ENCODE data around the gene UNC79.
"Not testable (repeated sequence)": the region's sequence is repeated elsewhere in the genome, so short reads cannot be mapped to it uniquely, and the experiment has no call there.

Gene UNC79

DNA sequence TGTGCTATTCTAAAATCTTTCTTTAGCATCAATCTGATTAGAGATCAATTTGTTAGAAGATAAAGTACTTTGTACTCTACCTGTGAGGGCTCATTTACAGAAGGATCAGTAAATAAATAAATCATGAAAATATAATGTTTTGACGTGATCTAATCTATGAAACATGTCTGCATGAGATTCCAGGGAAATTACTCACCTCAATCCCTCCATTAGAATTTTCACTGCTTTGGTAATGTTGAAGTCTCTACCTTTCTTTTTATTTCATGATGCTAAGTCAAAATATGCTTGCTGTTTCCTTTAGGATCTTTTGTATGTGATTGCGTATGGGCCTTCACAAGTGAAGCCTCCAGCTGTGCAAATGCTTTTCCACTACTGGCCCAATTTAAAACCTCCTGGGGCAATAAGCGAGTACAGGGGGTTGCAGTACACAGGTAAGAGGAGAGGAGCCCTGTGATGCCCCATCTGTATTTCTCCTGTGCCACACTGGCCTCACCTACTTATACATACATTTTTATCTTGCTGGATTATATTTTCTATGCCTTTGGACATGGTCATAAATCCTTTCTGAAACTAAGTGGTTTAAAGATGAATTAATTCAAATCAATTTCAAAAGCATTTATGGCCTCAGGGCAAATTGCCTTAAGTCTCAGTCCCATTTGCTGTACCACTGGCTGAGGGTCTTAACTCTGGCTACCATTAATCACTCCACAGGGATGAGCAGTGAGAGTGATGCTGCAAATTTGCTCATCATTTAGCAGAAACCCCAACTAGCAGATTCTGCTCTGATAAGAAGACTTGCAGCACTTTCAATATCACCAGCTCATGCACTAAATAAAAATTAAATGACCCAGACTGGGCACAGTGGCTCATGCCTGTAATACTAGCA, 66.4 kb downstream of the UNC79 start:
- DNase-seq: no peak

DNA sequence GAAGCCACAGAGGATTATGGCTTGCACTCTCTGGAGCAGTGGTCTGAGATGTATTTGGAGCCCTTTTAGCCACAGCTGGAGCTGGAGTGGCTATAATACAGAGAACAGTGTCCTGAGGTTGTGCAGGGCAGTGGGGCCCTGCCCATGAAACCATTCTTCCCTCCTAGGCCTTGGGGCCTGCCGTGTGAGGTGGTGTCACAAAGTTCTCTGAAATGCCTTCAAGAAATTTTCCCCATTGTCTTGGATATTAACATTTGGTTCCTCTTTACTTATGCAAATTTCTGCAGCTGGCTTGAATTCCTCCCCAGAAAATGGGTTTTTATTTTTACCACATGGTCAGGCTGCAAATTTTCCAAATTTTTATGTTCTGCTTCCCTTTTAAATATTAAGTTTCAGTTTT, 79.3 kb downstream of the UNC79 start:
- DNase-seq: no peak

DNA sequence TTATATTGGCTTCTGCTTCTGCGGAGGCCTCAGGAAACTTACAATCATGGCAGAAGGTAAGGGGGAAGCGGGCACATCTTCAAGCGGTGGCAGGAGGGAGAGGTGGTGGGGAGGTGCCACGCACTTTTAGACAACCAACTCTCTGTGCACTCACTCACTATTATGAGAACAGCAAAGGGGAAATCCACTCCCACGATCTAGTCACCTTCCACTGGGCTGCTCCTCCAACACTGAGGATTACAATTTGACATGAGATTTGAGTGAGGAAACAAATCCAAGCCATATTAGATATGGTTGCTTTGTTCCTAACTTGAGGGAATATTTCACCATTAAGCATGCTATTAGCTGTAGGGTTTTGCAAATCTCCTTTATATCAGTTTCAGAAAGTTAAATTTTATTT, 80.3 kb downstream of the UNC79 start:
- DNase-seq: no peak

DNA sequence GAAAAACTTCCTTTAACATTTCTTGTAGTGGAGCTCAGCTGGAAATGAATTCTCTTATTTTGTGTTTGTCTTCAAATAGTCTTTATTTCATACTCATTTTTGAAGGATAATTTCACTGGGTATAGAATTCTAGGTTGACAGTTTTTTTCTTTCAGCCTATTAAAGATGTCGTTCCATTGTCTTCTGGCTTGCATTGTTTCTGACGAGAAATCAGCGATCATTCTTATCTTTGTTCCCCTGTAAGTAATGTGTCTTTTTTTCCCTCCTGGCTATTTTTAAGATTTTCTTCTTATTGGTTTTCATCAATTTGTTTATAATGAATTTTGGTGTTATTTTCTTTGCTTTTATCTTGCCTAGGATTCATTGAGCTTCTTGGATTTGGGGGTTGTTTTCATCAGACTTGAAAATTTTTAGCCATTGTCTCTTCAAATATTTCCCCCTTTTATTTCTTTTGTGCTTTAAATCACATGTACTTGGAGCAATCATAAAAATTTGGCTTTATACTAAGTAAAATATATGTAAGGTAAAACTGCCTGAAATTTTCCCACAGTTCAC, 89.4 kb downstream of the UNC79 start:
- DNase-seq: peak; percentile 22

DNA sequence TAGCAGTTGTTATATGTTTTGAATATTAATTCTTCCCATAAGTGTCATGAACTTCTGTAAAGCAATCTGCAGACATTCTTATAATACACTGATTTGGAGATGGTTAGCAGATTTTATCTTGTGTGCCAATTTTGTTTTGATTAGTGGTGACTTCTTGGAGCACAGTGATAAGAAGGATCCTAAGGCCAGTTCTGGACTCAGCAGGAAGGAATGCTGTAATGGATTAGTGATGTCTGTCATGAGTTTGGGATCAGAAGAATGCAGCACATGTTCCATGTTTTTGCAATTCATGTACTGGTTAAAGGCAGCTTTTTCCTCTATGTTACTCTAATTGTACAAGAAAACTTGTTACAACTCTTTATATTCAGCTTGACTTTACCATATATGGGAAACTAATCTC, 91.5 kb downstream of the UNC79 start:
- no peak for DNase-seq

DNA sequence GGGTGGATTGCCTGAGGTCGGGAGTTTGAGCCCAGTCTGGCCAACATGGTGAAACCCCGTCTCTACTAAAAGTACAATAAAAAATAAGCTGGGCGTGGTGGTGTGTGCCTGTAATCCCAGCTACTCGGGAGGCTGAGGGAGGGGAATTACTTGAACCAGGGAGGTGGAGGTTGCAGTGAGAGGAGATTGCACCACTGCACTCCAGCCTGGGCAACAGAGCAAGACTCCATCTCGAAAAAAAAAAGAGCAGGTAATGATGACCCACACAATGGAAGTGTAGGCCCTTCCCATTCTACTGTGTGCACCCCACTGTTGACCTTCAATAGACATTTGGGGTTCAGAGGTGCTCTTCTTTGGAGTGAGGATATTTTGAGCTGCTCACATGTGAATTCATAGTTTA, 94.5 kb downstream of the UNC79 start:
- DNase-seq: not testable (repeated sequence)

DNA sequence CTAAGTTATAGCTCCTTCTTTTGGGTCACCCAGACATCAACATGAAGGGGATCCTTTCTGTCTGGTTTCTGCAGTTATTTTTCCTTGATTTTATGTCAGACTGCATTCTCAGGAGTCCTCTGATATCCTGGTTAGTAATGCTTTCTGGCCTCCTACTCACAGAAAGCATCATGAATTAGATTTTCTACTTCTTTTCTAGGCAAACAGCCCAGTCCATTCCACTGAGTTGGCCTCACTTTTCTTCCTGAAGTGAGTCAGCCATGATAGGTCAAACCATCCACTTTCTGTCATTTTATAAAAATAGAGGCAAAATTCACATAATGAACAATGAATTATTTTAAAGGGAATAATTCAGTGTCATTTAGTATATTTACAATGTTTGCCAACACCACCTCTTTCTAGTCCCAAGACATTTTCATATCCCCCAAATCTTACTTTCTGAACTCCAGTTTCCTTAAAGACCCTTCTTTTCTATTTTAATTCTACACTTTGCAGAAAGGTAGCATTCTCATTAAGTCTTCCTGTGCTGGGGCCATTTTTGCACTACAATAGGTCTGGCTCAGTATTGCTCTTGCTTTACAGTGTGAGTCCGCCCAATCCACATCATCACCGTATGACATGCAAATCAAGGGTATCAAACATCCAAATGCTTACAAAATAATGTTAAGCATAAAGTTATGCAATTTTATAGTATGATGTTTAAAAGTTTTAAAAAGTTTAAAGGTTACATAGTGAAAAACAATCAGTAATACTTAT, 95.1 kb downstream of the UNC79 start:
- no peak for DNase-seq

DNA sequence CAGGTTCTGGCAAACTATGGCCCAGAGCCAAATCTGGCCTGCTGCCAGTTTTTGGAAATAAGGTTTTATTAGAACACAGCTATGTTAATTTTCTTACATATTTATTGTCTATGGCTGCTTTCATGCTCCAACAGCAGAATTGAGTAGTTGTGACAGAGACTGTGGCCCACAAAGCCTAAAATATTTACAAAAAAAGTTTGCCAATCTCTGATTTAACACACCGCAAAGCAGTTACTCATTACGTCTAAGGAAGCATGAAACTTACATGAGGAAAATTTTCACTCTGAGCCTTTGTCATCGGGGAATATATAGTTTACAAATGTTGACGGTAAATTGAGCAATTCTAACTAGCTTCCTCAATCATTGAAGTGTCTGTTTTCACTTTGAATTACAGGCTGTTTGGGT, 96.5 kb downstream of the UNC79 start:
- no peak for DNase-seq

DNA sequence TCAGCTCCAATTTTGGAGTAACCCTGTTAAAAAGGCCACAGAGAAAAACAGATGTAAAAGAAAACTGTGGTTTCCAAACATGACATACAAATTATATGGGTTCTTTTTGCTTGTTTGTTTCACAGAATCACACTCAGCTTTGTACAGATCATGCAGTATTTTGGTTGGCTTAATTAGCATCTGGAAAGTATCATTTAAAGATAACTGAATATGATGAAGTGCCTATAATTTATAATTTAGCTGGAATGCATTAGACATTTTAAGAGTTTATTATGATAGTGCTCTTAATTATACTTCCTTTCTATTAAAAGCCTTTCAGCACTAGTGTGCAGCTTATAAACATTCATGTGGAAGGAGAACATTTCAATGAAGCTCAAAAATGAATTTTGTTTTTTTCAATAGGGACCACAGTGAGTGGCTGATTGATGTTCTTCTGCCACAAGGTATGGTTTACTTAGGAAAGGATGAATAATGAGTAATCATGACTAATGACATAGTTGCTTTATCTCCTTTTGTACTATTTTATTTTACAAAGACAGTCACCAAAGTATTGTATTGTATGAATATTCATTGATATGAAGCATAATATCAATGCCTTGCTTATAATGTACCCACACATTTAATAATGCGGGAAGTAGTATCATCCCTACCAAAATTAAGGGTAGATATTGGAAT, 98.3 kb downstream of the UNC79 start:
- no peak for DNase-seq

DNA sequence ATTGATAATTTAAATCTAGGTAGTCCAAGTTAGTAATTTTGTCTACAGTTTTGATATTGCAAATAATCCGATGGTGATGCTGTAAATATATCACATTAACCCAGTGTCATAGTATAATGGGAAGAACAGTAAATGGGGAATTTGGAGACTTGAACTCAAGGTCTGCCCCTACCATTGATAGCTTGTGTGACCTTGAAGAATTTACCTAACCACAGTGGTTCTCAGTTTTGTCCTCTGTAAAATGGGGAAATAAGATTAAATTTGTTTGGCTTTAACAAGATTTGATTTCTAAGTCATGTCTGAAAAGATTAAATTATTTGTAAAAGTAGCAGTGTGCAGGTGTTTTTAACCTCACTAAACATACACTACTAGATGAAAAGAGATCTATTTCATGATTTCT, 100.9 kb downstream of the UNC79 start:
- no peak for DNase-seq

DNA sequence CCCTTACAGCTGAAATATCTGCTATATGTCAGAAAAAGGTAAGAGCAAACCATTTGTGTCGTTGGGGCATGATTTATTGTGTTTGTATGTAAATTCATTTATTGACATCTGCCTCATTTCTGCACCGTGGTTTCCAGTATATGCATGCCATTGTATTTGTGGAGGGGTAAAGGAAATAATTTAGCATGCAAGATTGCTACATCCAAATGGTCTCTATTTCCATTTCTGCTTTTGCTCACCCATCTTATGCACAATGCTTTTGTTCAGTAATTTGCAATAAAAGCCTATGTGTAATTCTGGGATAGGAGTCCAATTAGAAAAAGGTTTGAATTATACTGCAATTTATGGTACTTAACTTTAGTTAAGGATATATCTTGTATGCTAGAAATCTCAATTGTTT, 101.8 kb downstream of the UNC79 start:
- no peak for DNase-seq

DNA sequence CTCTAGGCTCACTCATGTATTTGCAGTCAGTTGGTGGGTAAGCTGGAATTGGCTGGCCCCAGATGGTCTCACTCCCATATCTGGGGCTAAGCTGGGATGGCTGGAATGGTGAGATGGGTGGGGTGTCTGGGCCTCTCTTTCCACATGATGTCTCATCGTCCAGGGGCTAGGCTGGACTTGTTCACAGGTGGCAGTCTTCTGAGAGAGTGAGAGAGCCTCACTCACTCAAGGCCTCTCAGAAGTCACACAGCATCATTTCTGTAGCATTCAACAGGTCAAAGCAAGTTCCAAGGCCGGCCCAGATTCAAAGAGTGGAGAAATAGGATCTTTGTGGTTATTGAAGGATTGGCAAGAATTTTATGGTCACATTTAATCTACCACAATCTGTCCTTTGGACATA, 102.7 kb downstream of the UNC79 start:
- DNase-seq: no peak

DNA sequence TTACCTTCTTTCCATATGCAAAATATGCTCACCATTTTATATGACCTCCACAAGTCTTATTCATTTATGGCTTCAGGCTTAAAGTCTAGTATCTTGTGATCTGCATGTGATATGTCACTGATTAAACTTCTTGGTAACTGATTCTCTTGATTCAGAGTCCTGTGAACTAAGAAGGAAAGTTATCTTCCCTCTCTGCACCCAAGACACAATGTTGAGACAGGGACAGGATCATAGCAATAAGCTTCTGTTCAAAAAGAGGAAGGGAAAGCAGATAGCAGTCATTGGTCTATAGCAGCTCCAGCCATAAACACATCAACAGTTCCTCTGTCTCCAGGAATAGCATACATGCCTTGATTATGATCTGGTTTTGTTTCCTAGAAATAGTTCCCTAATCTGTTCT, 103.1 kb downstream of the UNC79 start:
- peak; percentile 69 for DNase-seq

DNA sequence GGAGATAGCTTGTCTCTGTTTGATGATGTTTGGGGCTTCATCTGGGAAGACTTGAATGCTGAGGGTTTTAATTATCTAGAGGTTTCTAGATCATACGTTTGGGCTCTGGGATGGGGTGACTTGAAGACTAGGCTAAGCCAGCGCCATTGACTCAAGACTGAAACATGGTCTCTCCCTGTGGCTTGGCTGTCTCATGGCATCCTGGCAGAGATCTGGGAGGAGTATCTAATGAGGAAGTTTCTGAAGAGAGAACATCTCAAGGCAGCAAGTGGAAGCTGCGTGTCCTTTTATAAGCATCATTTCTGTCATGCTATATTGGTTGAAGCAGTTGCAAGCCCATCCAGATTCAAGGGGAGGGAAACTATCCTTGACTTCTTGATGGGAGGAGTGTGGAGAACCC, 104.8 kb downstream of the UNC79 start:
- no peak for DNase-seq

DNA sequence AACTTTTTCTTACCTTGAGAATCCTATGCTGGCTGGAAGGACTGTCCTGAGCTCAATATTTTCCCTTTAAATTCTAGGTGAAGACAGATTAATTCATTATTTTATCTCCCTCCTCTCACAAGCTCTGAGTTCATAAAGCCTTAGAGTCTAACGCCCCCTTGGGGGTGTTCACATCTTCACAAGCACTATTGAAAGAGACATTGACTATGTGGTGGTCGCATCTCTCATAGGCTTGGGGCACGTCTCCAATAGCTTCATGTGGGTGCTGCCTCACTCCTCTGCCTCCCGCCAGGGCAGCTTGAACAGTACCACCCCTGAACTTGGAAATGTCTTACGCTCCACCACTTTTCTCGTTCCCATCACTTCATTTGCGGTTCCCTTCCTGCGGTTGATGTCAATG, 106.2 kb downstream of the UNC79 start:
- no peak for DNase-seq

DNA sequence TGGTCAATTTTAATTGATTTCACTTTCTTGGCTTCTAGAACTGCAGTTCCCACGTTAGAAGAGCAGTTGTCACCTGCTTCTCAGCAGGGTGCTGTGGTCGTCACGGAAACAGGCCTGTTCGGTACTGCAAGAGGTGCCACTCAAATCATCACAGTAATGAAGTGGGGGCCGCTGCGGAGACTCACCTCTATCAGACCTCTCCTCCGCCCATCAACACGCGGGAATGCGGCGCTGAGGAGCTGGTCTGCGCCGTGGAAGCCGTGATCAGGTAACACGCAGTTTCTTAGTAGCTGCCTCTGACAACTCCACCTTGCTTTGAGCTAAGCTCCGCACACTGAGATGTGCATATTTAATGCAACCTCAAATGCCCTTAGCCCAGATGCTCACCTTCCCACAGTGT, 107.2 kb downstream of the UNC79 start:
- DNase-seq: no peak

DNA sequence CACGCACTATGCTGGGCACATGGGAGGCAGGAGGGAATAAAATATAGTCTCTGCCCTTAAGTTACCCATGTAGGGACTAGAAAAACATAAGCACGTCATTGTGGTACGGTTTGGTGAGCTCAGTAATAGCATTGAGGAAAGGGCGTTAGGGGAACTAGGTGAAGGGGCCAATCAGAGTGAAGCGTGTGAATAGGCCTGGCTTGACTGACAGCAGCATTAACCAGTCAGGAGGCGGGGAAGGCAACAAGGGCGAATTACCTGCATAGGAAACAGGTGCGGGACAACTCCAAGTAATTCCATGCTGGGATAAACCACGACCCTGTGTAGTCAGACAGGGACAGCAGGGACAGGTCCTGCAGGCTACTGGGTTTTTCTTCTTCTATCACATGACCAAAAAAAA, 107.7 kb downstream of the UNC79 start:
- DNase-seq: no peak

DNA sequence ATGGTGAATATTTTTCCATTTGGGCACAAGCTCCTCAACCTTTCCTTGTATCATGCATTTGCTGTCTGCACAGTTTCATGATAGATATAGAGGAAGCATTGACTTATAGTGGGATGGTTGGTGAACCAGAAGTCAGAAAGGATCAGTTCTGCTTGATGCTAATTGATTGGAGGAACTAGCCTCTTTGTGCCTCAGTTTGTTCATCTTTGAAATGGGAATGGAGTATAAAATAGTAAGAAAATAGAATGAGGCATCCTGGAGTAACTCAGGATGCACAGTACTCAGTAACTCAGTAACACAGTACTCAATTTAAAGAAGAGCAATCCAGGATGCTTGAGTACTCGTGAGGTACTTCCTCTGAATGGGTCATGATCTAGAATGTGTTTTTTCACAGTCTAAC, 109.5 kb downstream of the UNC79 start:
- DNase-seq: no peak

DNA sequence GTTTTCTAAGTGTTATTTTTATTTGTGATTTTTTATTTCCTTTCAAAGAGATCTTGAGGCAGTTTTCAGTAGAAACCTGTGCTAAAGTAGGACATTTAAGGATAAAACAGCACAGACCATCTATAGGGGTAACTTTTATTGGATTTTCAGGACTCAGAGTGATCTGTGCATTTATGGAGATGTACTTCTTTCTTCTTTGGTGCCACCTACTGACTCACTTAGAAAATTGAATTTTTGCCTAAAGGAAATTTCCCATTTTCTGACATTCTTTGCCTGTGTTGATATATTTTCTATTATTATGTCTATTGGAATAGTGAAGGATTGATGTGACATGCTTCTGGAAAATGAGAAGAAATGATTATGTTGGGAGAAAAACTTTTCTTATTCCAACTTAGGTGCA, 113.0 kb downstream of the UNC79 start:
- DNase-seq: peak; percentile 37

DNA sequence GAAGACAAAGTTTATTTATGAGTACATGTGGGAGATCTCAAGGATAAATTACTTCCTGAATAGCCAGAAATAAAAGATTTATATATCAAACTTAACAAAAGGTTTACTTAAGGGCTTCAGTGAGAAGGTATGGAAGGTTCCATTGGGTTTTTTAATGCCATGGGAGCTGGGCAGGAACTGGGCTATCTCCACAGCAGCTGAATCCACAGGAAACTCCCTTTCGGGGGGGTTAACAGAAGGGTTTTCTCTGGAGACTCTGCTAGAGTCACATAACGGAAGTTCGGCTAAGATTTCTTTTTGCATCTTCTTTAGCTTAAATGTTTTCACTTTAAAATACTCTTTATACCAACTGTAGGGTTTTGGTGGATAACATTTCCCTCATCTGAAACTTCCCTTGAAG, 113.5 kb downstream of the UNC79 start:
- DNase-seq: no peak

DNA sequence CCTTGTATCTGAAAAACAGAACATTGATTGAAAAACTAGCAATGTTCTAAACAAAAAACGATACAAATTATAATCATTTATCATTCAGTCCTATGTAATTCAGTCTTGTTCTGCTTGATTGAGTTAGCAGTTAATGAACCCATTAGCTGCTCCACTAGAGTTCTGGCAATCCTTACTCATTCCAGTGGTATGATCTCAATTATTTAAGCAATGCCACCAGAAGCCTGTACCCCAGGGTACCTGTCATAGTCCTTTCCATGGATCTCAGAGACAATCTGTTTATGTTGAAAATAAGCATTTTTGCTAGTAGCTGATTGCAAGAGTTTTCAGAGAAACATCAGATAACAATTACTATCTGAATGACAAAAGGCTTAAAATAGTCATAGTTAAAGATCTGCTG, 115.9 kb downstream of the UNC79 start:
- no peak for DNase-seq

DNA sequence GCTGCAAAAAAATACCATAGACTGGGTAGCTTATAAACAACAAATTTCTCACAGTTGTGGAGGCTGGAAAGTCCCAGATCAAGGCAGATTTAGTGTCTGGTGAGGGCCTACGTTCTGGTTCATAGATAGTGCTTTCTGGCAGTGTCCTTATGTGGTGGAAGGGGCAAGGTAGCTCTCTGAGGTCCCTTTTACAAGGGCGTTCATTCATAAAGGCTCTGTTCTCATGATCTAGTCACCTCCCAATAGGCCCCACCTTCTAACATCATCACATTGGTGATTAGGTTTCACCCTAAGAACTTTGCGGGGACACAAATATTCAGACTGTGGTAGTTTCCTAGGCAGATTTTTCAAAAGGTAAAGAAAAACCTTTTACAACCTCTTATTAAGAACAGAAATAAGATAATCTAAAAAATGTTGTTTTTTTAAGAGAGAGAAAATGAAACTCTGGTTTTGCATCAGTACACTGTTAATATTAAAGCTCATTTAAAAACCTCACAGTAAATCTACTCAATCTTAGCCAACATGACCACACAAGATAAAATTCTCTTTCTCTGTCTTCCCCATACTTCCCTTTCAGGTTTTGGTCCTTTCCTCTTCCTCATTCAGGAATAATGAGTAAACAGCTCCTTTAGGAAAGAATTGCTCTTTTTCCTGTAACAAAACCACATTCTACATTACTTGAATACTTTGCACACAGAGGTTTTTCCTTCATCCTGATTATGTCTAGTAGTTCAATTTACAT, 117.5 kb downstream of the UNC79 start:
- no peak for DNase-seq

DNA sequence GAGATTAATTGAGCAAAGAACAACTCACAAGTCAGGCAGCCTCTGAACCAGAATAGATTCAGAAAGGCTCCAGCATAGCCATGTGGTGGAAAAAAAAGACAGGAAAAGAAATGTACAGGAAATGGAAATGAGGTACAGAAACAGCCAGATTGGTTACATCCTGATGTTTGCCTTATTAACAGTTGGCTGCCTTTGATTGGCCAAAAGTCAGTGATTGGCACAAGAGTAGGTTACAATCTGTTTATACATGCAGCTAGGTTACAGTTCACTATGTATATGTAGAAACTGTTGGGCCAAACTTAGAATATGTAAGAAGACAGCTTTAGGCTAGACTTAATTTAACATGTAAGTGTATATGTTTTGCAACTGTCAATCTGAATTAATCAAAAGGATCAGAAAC, 118.9 kb downstream of the UNC79 start:
- no peak for DNase-seq

All from OCI-M1 (cell line).